Stimulated activated CD4-positive, alpha-beta T cell treated with anti-CD3 and anti-CD28 coated beads, Interleukin-12 subunit alpha, Interleukin-12 subunit beta, amount 100 ng/mL, for 4 hours (primary cell): Measurements from ENCODE around the gene UTP3.
"Not testable (repeated sequence)": the region's sequence is repeated elsewhere in the genome, so short reads cannot be mapped to it uniquely, and the experiment has no call there.

Experiments used
- DNase-seq: peaks from one replicate; pipeline ENCODE4 v3.0.0-alpha.2; 2020

UTP3 gene

DNA sequence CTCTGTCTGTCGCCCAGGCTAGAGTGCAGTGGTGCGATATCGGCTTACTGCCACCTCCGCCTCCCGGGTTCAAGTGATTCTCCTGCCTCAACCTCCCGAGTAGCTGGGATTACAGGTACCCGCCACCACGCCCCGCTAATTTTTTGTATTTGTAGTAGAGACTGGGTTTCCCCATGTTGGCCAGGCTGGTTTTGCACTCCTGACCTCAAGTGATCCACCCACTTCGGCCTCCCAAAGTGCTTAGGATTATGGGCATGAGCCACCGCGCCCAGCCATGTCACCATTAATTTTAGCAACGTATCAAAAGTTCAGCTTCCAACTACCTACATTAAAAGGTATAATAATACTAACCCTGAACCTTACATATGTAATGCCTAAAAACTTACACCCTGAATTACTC lies 940 bp upstream of the UTP3 start:
- peak; percentile 10 for DNase-seq

DNA sequence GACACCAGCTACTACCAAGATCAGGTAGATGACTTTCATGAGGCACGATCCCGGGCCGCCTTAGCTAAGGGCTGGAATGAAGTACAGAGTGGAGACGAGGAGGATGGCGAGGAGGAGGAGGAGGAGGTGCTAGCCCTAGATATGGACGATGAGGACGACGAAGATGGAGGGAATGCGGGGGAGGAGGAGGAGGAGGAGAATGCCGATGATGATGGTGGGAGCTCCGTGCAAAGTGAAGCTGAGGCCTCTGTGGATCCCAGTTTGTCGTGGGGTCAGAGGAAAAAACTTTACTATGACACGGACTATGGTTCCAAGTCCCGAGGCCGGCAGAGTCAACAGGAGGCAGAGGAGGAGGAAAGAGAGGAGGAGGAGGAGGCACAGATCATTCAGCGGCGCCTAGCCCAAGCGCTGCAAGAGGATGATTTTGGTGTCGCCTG lies 481 bp downstream of the UTP3 start:
- DNase-seq: no peak

DNA sequence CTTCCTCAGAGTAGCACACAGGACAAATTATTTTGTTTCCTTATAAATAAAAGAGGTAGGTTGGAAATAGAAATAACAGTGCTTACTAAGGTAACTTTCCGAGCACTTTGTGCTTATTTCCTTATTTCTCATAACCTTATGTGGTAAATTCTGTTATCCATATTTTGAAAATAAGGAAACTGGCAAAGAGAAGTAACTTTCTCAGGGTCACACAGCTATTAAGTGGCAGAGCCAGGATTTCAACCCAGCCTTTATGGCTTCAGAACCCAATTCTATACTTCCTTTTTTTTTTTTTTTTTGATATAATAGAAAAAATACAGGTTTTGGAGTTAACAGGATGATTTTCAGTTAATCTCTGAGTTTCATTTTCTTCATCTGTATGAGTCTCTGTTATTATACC lies 3.3 kb downstream of the UTP3 start:
- DNase-seq: no peak

DNA sequence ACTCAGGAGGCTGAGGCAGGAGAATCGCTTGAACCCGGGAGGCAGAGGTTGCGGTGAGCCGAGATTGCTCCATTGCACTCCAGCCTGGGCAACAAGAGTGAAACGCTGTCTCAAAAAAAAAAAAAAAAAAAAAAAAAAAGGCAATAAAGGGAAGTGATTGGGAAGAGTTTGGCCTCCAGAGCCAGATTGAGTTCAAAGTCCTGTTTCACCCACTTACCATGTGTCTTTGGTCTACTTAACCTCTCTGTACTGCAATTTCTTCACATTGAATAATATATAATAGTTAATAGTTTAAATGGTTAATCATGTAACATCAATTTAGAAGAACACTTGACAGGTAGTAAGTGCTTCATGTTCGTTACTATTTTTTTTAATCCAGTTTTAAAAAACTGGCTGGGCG lies 6.3 kb downstream of the UTP3 start:
- not testable (repeated sequence) for DNase-seq

DNA sequence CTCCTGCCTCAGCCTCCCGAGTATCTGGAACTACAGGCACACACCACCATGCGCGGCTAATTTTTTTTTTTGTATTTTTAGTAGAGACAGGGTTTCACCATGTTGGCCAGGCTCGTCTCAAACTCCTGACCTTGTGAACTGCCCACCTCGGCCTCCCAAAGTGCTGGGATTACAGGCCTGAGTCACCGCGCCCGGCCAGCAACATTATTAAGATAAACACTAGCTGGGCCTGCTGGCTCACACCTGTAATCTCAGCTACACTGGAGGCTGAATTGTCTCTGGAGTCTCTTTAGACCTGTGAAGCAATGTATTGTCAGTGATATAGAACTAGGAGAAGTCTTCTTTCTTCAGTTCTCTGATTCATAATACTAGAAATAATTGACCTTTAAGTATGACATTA lies 10.1 kb downstream of the UTP3 start:
- not testable (repeated sequence) for DNase-seq

DNA sequence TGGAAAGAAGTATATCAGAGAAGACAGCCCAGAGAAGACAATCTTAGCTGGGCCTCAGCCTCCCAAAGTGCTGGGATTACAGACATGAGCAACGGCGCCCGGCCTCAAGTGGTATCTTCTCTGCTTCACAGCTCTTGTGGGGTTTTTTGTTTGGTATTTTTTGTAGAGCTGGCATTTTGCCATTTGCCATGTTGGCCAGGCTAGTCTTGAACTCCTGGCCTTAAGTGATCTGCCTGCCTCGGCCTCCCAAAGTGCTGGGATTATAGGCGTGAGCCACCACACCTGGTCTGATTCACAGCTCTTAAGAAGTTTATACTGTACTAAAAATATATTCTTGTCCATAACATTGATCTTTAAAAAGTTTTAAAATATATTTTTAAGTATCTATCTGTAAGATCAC lies 12.4 kb downstream of the UTP3 start:
- DNase-seq: no peak

DNA sequence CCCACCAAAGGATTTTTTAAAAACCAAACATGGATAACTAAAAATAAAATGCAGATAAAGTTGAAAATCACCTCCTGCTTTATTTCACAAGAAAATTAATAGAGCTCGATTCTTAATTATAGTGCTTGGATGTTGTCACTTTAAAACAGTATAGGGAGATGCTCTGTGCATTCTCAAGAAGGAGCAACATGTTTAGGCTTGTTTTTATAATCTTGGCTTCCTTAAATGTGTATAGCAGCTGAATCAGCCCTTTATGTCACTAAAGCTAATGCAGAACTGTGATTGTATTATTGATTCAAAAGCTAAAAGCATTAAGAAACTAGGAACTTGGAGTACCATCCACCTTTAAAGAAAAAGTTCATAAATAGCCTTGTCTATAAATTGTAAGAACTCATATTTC lies 12.9 kb downstream of the UTP3 start:
- DNase-seq: no peak

DNA sequence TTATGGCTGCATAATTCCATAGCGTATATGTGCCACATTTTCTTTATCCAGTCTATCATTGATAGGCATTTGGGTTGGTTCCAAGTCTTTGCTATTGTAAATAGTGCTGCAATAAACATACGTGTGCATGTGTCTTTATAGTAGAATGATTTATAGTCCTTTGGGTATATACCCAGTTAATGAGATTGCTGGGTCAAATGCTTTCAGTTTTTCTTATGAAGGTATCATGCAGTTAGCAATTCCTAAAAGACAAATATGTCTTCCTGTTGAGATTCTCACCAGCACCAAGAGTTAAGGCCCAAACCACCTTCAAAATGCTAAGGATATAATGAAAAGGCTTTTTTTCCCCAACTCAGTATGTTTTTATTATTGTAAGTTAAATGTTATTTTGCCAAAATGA lies 14.3 kb downstream of the UTP3 start:
- DNase-seq: not testable (repeated sequence)

DNA sequence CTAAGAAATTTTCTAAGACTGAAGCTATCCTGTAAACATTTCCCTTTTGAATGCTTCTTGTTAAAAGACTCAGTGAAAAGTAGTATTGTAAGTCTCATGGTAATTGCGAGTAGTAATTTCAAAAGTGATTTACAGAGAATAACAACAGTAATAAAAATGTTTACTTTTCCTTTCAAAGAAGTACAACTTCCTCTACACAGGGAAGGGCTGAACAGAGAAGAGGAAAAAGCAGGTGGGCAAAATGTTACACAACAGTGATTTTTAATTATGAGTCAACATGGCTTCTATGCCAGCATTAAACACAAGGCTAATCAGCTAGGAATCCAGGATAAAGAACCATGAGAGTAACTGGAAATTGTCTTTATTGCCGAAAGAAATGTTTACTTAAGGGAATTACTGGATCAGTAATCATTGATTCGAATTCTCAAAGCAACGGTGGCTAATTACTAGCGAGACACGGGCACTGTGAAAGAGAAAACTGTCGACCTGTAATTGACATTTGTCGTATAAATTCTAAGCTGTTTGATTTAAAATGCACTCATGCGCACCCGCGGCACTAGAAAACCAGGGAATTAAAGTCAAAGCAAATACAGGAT lies 15.4 kb downstream of the UTP3 start:
- no peak for DNase-seq

DNA sequence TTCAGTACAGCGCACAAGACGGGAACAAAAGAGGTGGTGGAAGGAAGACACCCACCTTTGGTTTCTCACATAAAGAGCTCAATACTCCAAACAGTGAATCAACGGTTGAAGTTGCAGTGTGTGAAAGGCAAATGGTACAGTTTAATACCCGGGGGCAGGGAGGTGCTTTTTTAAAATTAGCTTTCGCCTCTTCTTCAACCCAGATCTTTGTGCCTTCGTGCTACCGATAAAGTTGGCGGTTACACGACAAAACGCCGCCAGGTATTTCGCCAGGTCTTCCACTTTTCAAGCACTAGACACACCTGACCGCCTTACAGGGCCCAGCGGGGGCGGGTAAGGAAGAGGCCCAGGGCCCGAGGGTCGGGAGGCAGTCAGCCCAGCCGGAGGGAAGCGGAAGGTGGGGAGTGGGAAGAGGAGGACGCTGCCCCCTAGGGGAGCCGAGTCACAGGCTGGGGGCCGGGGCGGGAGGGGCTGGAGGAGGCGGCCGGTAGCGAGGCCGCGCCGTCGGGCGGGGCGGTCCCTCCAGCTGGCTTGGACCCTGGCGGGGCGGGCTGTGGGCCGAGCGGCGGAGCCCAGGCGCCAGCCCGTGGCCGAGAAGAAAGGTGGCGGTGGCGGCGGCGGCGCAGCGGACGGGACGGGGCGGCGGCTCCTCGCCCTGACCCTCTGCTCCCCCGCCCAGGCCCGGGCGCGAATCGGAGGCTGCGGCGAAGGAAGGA lies 16.0 kb downstream of the UTP3 start:
- DNase-seq: peak; percentile 44

DNA sequence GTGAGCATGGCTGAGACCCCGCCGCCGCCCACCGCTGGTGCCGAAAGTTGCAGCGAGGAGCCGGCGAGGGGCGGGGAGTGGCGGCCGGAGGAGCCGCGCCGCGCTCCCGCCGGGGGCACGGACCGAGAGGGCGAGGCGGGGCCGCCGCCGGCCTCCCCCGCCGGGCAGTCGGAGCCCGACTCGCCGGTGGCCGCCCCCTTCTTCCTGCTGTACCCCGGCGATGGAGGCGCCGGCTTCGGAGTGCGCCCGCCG lies 16.5 kb downstream of the UTP3 start:
- DNase-seq: peak; percentile 38

DNA sequence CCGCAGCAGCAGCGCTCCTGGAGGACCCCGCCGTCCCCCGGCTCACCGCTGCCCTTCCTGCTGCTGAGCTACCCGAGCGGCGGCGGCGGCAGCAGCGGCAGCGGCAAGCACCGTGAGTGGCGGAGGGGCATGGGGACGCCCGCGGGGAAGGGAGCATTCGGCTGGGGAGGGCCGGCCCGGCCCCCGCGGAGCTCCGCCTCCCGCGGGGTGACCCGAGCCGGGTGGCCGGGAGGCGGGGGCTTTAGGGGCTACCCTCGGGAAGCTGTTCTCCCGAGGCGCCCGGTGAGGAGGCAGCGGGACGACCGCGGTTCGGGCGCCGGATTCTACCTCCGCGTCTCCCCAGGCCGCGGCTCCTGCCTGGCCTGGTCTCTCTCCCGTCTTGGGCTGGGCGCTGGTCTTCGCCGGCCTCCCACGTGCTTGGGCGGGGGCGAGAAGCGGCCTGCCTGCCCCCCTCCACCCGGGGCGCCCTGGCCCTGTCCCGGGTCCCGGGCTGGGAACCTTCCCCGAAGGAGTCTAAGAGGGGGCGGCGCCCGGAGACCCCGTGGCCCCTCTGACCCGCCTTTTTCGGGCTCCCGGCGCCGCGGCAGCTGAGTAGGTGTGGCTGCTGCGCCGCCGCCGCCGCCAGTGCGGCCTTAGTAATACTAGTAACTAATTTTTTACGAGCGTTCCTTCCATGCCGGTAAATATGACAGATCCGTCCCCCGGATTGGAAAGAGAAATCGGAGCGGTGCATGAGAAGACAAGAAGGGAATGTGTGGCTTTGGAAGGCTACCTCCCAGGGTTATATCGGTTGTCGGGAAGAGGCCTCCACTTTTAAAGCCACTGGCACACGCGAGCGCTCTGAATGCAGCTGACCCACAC lies 17.1 kb downstream of the UTP3 start:
- peak; percentile 70 for DNase-seq

DNA sequence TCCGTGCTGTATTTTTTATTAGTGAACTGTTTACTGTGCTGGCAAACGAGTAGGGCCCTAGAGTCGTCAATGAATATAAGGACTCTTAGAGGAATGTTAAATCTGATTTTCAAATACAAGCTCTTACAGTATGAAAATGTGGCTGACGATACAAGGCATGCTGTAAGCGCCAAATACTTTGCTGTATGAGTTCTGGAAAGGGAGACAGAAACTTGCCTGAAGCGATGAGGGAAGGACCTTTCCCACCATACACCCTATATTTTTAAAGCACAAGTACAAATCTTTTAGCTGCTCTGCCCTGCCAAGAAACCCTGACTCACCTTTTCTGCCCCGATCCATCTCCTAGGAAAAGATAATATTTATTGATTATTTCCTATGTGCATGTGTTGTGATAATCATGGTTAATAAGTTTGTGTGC lies 17.7 kb downstream of the UTP3 start:
- DNase-seq: no peak

DNA sequence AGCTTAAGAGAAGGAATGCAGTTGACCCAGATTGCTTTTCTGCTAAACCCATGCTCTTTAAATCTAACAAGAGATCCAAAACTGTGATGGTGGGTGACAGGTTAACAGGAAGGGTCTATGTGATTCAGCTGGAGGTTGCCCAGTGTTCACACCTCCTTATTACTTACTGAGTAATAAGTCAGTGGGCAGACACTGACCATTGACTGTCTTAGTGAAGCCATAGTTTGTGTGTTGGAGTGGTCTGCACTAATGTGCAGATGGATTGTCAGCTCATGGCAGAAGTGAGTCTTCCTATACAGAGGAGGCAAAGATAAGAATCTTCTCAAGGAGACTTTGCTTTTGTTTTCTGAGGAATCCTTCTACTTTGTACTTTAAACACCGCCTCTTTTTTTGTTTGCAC lies 18.2 kb downstream of the UTP3 start:
- DNase-seq: no peak

DNA sequence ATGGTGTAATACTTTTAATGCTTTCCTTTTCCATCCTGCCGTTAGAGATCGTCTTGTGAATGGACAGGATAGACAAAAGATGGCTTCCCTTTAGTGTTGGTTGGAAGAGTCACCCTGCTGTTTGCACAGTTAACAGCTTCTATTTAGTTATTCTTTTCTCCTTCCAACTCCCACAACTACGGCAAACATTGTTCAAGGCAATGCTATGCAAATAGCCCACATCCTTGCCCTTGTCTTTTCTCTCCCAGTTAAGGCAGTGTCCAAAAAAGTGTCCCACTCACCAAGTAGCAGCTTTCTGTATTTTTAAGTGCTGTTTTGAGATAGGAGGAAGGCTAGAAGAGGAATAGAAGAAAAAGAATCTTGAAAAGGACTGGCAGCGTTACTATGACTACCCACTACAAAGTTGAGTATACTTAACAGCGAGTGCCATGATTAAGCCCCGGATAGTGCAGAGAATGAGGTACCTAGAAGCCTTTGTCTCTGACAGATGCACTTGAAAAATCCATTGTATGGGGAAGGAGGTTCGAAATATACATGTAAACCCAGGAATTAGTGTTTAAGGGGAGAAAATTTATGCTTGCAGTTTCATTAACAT lies 21.4 kb downstream of the UTP3 start:
- DNase-seq: no peak

DNA sequence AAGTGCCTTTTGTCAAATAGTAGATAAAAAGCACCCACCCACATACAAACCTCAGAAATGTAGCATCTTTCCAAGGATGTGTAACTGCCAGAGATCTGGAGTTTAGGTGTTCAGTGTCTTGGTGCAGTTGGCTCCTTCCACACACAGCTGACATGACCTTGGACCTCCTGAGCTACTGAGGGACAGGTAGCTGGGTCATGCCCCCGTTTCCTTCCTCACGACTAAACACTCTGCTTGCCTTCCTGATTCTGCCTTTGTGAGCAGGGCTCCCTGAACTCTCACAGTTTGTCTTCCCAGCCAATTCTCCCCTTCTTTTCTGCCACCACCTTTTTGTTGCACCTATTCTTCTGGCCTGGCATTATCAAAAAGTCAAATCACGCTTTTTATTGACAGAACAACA lies 23.3 kb downstream of the UTP3 start:
- DNase-seq: no peak

DNA sequence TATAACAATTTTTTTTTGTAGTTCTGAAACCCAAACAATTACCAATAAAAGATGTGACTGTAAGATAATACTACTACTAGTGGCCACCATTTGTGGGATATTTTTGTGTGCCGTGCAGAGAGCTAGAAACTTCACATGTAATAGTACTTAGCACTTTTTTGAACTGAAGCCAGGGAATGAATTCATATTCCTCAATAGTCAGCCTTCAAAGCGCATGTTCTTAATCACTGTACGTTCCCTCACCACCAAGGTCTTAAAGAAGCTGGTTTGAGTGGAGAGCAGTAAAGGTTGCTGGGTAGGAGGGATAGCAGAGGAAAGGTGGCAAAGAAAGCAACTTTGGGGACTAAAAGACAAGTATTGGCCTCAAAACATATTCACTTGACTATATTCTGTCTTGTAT lies 23.8 kb downstream of the UTP3 start:
- DNase-seq: no peak

DNA sequence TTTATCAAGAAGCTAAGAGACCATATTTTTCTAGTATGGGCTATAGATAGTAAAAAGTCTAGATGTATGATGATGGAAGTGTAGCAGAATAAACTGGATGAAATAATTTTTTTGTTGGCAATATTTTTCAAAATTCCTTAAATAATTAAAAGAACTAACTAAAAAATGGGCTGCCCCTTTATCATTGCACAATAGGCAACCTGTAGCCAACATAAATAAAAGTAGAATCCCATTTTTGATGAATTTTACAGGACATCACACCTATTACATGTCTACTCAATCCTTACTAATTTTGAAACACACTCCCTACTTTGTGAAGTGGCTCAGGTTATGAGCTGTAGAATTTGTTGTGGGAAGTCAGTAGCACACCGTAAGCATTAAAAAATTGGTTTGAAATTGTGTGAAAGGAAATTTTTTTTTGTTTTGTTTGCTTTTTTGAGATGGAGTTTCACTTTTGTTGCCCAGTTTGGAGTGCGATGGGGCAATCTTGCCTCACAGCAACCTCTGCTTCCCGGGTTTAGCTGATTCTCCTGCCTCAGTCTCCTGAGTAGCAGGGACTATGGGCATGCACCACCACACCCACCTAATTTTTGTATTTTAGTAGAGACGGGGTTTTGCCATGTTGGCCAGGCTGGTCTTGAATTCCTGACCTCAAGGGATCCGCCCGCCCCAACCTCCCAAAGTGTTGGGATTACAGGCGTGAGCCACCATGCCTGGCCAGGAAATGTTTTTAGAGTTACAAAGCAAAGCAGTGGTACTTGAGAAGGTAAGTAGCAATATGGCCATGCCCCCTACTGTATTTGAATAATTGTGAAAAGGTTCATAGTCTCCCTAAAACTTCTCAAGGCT lies 24.5 kb downstream of the UTP3 start:
- DNase-seq: no peak

DNA sequence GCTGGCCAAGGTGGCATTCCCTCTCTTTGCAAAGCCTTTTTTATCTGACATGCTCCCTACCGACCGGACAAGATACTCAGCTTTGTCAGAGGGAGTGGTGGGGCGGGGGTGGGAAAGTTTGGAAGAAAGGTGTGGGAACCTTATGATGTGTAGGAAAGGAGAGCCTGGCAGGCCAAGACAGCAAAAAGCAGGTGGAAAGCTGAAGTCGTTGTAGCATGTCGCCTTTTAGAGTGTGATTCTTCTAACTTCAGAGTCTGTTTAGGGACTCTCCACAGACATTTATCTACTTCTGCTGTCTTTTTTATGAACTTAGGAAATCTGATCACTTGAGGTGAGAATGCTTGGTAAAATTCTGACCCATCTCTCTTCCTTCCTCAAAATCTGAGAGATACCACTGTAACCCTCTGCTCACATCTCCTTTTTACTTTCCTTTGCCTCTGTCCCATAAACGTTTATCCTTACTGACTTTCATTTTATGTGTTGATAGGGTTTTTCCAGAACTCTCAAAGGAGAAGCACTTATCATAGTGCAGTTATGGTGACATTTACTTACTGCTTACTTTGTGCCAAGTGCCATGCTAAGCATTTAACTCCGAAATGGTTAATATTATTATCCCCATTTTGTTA lies 25.2 kb downstream of the UTP3 start:
- DNase-seq: no peak

DNA sequence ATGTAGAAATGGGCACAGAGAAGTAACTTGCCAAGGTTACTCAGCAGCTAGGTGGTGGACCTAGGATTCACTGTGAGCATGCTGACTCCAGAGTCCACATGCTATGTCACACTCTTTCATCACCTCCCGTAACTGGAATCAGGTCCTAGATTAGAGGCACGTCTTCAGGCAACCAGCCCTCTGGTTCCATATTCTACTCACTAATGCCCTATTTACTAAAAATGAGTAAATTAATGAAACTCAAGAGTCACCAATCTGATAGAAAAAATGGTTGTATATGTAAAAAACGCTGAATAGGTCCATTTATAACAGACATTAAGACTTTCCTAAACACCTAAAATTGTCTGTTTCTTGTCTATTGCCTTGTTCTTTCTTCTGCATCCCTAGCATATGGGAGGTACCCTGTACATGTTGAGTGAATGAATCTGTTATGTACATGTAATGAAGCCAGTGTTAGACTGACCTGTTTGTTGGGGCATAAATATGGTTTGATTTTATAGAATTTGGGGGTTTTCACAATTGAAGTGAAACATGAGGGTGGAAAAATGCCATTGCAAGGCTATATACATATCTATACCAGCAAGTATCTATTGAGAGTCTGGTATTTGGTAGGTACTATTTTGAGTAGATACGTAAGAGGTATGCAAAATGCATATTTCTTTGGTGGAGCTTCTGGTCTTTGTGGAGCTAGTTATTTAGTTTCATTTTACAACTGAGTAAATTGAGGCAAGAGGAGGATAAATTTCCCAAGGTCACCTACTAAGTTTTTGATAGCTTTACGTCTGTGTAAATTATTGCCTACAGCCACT lies 26.0 kb downstream of the UTP3 start:
- DNase-seq: no peak

DNA sequence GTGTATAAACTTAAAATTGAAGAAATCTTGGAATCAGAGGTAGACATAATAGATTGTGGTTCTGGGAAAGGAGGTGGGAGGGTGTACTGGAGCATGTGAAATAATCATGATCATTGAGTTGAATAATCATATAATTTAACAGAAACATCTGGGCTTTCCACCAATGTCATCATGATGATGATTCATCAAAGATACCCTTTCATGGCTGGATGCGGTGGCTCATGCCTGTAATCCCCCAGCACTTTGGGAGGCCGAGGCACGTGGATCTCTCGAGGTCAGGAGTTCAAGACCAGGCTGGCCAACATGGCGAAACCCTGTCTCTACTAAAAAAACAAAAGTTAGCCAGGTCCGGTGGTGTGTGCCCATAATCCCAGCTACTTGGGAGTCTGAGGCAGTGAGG lies 26.8 kb downstream of the UTP3 start:
- no peak for DNase-seq
